Left ventricle myocardium superior (tissue), 1 donor: ENCODE results near the gene CWC15. TPM values are rescaled to one million over a fixed set of nuclear protein-coding genes. Genes with fewer than 3 reads are reported as not detected.
"Not testable (repeated sequence)": the region's sequence is repeated elsewhere in the genome, so short reads cannot be mapped to it uniquely, and the experiment has no call there.

ENCODE experiments used
- ATAC-seq: fragments of 200-7000 bp; cut with Tn5 transposase; one replicate; pipeline ENCODE4 v1.9.1; 2020; ENCODE audit warnings: mild to moderate bottlenecking, moderate library complexity
- DNase-seq: peaks from one replicate; pipeline ENCODE4 v3.0.0-alpha.2; 2020
- intact Hi-C: fragments of 100-400 bp; cut with micrococcal nuclease; formaldehyde crosslinking; loops from one replicate; pipeline ENCODE4 v1.11.0; 2022
- total RNA-seq: library from RNA; stranded (reverse); fragmentation: NEBNext Ultra II Directional; extraction: Animal tissue kit (Norgen Biotek cat#: 25700); gene quantifications from one replicate; pipeline ENCODE4 v1.2.1, GENCODE V29; 2021
- donor health status: DM: no; HTN: yes; CAD: no; lungs with severe emphysema.

CWC15 gene
- total RNA-seq, 1 donor from 2014 or later = 80.3 TPM

- intact Hi-C loops = no loop called here
- no peak for ATAC-seq
These were observed 14.2 kb downstream of the CWC15 start for GRCh38 chr11:94959179-94959578.

DNA sequence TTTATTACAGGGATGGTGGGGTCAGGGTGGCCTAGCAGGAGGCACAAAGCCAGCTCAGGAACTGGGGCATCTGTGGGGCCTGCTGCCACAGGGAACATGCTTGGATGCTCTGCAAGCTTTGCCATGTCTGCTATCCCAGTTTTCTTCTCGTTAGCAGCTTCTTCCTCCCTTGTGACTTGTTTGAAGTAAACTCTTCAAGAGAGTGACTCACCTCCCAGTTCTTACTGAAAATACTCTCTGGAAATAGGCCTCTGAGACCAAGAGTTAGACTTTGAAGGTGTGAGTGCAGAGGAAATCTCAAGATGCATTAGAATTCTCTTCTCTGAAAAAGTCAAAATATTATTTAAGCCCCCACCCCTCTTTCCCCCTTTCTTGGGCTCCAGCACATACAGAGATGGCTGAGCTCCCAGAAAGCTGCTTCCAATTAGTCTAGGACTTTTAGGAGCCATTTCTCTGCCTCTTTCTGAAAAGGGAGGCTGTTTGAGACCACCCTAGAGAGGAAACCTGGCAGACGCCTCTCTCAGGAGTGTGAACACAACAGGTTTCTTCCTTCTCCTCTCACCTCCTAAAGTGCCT lies 15.1 kb downstream of the CWC15 start:
- ATAC-seq = no peak
- intact Hi-C loops = no loop called here
- no peak for DNase-seq

More at GRCh38 chr11:94959179-94959578, 14.2 kb downstream of the CWC15 start:
- no peak for DNase-seq

- ATAC-seq (no peak), DNase-seq (no peak)
- intact Hi-C loops = no loop called here
These were observed 16.4 kb downstream of the CWC15 start for GRCh38 chr11:94956963-94957362.

- ATAC-seq = no peak
- intact Hi-C loops = no loop called here
- DNase-seq = no peak
These were observed 18.6 kb downstream of the CWC15 start for GRCh38 chr11:94954753-94955152.

- no peak for DNase-seq
These were observed 25.2 kb downstream of the CWC15 start for GRCh38 chr11:94948070-94948617.

DNA sequence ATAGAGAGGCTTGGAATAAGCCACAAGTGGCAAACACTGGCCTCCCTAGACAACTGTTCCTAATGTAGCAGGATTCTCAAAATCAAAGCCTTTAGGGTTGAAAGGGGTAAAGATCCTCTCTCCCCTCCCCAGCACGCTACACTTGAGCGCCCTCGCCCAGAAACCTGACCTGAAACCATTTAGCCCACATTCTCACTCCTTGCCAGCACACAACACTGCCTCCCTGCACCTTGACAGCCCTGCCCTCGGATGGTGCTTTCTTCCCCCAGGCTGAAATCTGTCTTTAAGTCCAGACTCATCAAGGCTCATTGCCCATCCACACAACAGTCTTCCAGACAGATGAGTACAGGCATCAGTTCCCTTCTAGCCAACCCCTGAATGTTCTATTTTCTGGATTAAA lies 26.5 kb downstream of the CWC15 start:
- intact Hi-C loops = no loop called here
- ATAC-seq (no peak), DNase-seq (no peak)

More at GRCh38 chr11:94948070-94948617, 25.2 kb downstream of the CWC15 start:
- no peak for ATAC-seq
- intact Hi-C loops = no loop called here

DNA sequence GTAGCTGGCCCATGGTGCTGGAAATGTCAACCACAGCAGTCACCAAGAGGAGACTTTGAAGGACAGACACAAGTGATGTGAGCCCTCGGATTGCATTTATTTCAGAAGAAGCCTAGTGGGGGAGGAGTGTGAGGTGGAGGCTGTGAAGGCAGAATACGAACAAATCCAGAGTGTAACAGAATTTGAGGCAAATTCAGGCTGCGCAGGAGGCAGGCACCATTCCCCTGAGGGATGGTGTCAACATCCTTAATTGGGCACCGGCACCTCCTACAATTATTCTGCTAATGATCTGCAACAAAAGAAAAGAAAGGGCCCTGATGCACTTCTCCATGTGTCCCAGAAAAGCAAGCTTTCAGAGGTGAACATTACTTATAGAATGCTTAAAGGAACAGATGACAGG lies 32.2 kb downstream of the CWC15 start:
- DNase-seq (no peak), ATAC-seq (no peak)
- intact Hi-C loops = no loop called here

DNA sequence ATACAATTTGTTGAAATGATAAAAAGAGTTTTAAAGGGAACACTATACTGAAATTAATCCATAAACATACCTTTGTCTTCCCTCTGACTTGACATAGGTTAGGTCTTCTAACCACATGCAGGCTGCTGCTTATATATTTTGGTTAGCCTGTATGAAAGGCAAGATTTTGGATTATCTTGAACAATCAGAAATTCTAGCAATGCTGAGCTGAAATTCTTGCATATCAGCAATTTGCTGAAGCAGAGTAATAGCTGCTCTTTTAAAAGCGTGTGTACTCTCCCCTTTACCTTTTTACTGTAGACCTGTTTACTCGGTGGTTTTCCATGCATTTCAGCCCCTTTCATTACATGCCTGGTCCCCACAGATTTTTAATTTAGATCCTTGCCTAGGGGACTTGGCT lies 34.0 kb downstream of the CWC15 start:
- DNase-seq (no peak), ATAC-seq (no peak)
- intact Hi-C loops = no loop called here

- intact Hi-C loops = no loop called here
- peak; percentile 88 for ATAC-seq
These were observed 35.0 kb downstream of the CWC15 start for GRCh38 chr11:94938095-94939055.

GRCh38 chr11:94934846-94935245 lies 38.5 kb downstream of the CWC15 start:
- no peak for ATAC-seq
- intact Hi-C loops = no loop called here
- no peak for DNase-seq

More at GRCh38 chr11:94938095-94939055, 35.0 kb downstream of the CWC15 start:
- DNase-seq = peak; percentile 84

DNA sequence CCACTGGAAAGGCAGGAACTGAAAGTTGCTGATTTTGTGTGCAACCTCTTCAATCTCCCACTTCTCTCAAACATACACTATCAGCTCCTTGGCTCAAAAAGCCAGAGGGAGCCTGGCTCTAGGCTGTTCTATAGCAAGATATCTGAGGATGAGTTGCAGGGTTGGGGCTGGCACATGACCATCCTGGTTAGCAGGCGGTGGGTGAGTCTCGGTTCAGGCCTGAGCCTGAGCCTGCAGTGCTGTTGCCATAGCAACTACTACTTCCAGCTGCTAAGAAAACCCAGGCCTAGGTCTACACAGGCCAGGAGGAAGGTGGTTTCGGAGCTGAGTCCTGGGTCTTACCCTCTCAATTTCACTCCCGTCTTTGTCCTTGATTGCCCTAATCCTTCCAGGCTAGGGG lies 39.0 kb downstream of the CWC15 start:
- DNase-seq (no peak), ATAC-seq (no peak)
- intact Hi-C loops = no loop called here

- intact Hi-C loops = no loop called here
- ATAC-seq (peak; percentile 79), DNase-seq (no peak)
These were observed 39.9 kb downstream of the CWC15 start for GRCh38 chr11:94933223-94934130.

DNA sequence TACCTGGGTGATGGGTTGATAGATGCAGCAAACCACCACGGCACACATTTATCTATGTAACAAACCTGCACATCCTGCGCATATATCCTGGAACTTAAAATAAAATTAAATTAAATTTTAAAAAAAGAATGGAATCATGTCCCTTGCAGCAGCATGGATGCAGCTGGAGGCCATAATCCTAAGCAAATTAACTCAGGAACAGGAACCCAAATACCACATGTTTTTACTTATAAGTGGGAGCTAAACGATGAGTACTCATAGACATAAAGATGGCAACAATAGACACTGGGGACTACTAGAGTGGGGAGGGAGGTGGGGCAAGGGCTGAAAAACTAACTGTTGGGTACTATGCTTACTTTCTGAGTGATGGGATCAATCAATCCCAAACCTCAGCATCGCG lies 40.9 kb downstream of the CWC15 start:
- ATAC-seq = no peak
- intact Hi-C loops = no loop called here

GRCh38 chr11:94932072-94932471 lies 41.3 kb downstream of the CWC15 start:
- ATAC-seq, intact Hi-C loops, DNase-seq: not testable (repeated sequence)

More for the DNA sequence above, 40.9 kb downstream of the CWC15 start:
- no peak for DNase-seq

DNA sequence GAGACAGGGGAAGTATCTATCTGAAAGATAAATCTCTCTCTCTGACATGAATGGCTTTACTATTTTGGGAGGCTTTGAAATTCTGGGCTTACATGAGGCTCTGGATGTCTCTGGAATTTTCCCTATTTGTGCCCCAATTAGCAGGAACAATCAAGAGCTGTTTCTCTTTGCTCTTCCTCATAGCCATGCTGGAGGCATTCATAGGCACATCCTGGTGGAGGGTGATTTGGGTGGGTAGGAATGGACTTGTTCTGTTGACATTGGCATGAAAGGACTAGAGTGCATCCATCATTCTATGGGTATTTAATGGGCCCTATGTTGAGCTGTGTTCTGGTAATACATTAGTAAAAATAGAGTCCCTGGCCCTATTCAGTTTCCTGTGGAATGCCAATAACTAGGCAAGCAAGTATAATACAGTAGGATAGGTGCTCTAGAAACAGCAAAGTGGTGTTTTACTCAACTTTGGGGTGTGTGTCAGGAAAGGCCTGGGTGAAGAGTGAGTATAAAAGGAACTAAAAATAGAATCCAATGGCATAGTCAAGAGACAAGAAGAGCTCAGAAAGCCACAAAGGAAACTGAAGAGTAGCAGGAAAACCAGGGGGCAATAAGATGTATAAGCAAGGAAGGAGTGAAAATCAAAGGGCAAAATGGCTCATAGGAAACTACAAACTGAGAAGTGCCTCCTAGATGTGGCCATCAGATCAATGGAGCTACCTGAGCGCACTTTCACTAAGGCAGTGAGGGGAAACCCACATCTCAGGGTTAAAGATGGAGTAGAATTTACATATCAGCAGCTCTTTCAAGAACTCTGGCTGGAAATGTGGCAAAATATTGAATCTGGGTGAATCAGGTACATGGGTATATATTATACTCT lies 45.0 kb downstream of the CWC15 start:
- ATAC-seq = no peak
- intact Hi-C loops = no loop called here
- no peak for DNase-seq

DNA sequence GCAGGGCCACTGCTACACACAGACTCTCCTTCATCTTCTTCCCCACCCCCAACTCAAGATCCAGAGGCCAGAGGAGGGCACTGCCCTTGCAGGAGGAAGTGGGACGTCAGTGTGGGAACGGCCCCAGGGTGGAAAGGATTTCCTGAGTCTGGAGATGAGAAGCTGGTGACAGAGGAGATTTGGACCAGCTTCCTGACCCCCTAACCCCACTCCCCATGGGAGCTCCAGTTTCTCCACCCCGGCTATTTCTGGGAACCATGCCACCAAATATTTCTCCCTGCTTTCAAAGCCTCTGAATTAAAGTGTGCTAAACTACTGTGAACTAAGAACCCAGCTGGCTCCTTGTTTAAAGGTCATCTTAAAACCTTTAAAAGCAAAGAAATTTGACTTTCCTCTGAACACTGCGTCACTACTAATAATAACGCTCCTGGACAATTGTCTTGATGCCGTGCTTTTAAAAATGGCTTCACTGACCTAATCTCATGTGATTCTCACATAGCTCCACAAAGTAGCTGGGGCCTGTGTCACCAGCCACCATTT lies 46.6 kb downstream of the CWC15 start:
- intact Hi-C loops = no loop called here
- ATAC-seq (peak; percentile 95), DNase-seq (peak; percentile 86)

- no peak for DNase-seq
- intact Hi-C loops = no loop called here
- ATAC-seq = peak; percentile 7
These were observed 47.1 kb downstream of the CWC15 start for GRCh38 chr11:94926271-94926625.
